HG02970 (cell line): ENCODE measurements around the gene ZNF823.

Experiments
- ATAC-seq: cut with Tn5 transposase; IDR thresholded peaks from one replicate; pipeline ENCODE4 v1.9.1; 2021; ENCODE audit warnings: mild to moderate bottlenecking, moderate library complexity, moderate number of reproducible peaks; ENCODE audit not compliant: unreplicated experiment, low FRiP score

ZNF823 gene

GRCh38 chr19:11737964-11738745 is 591 bp downstream of the ZNF823 start:
- peak; percentile 35 for ATAC-seq

- ATAC-seq: no peak
Observed at GRCh38 chr19:11736696-11737095, 2.0 kb downstream of the ZNF823 start.

- ATAC-seq: no peak
Observed at GRCh38 chr19:11735375-11735774, 3.4 kb downstream of the ZNF823 start.

GRCh38 chr19:11729586-11729985 is 9.2 kb downstream of the ZNF823 start:
- no peak for ATAC-seq

DNA sequence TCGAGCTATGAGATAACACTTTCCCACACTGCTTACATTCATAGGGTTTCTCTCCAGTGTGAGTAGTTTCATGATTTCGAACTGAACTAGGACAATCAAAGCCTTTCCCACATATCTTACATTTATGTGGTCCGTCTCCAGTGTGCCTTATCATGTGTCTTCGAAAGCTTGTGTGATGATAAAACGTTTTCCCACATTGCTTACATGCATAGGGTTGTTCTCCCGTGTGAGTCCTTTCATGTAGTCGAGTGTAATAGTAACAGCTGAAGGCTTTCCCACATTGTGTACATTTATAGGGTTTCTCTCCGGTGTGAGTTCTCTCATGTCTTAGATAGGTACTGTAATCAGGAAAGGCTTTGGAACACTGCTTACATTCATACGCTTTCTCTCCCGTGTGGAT is 16.3 kb downstream of the ZNF823 start:
- no peak for ATAC-seq

- ATAC-seq: no peak
Observed at GRCh38 chr19:11721681-11722080, 17.1 kb downstream of the ZNF823 start.

GRCh38 chr19:11710313-11710712 is 28.4 kb downstream of the ZNF823 start:
- no peak for ATAC-seq

- no peak for ATAC-seq
Observed at GRCh38 chr19:11708457-11708856, 30.3 kb downstream of the ZNF823 start.

DNA sequence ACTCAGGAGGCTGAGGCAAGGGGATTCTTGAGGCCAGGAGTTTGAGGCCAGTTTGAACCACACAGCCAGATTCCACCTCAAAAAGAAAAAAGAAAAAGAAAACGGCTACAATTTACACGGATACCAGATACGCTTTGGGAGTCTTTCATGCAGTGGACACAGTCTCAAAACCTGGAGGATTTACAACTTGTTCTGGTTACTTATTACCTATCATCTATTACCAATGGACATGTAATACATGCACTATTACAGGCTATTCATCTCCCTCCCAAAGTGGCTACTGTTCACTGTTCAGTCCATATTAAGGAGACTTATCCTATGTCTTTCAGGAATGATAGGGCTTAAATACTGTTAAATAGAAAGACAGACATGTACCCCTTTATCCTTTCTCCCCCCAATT is 33.3 kb downstream of the ZNF823 start:
- no peak for ATAC-seq

GRCh38 chr19:11704626-11705025 is 34.1 kb downstream of the ZNF823 start:
- no peak for ATAC-seq

- ATAC-seq: no peak
Observed at GRCh38 chr19:11699931-11700794, 38.6 kb downstream of the ZNF823 start.

- no peak for ATAC-seq
Observed at GRCh38 chr19:11698231-11698630, 40.5 kb downstream of the ZNF823 start.

DNA sequence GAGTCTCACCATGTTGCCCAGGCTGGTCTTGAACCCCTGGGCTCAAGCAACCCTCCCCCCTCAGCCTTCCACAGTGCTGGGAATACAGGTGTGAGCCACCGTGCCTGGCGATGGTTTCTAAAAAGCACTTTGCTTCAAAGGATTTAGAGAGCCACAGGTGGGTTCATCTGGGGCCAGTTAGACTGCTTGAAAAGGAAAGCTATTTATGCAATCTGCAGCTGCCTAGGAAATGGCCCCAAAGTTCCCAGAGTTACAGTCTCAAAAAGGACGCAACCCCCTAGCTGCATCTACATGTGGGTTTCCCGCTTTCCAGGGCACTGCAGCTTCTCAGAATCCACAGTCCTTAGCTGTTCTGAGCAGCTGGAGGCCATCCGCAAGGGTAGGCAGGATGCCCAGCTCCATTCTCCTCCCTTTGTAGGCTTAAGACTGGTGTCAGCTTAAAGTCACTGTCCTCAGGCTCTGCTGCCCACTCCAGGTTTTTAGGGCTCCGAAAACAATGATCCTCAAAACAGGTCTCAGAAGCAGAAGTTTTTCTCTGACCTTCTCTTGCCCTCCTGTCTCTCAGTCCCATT is 41.4 kb downstream of the ZNF823 start:
- no peak for ATAC-seq

DNA sequence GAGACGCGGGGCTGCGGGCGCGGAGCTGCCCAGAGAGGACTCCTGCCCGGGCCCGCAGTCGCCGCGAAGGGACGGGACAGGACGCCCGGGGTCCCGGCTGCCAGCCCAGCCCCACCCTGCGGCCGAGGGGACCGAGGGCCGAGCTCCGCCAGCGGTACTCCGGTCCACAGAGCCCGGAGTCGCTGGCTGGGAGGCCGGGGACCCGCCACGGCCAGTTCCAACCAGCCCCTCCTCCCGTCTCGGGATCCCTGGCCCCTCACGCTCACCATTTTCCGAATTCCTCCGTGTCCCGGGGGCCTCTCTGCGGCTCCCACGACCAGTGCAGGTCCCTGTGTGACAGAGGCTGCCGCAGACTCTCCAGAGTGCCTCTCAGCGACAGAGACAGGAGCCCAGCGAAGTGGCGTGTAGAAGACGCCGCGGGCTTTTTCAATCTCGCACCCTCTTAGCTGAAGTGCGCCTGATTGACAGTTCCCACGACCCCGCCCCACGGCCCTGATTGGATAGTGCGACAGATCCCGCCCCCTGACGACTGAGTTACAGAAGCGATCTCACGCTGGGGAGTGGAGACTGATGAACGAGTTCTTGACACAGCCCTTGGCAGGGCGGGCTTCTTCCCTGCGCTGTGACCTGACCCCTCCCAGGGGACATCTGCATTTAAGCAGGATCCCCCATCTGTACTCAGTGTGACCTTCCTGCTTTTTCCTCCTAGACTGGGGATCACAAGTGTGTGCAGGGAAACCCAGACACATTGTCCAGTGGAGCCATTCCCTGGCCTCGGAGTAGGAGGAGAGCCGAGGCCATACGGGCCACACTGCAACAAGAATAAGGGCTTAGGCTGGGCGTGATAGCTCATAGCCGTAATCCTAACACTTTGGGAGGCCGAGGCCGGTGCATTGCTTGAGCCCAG is 44.0 kb downstream of the ZNF823 start:
- peak; percentile 65 for ATAC-seq

DNA sequence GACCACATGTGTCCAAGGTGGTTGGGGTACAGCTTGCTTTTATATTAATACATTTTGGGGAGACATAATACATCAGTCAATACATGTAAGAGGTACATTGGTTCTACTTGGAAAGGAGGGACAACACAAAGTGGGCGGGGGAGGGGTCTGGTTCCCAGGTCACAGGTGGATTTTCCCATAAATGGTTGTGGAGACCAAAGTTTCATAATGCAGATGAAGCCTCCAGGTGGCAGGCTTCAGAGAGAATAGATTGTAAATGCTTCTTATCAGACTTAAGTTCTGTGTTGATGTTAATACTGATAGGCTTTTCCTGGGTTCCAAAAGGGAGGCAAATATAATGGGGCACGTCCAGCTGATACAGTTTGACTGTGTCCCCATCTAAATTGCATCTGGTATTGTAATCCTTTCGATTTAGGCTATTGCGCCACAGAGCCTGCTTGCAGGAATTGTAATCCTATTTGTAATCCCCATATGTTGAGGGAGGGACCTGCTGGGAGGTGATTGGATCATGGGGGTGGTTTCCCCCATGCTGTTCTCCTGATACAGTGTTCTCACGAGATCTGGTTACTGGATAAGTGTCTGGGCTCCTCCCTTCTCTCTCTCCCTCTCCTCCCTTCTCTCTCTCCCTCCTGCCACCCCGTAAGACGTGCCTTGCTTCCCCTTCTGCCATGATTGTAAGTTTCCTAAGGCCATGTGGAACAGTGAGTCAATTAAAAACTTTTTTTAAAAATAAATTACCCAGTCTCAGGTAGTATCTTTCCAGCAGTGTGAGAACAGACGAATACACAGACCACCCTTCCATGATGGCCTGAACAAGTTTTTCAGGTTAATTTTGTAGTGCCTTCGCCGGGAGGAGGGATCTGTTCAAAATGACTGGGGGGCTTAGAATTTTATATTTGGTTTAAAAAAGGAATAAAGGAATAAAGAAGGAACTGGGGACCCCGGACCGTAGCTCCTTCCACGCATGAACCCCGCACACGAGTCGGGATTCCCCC is 44.9 kb downstream of the ZNF823 start:
- no peak for ATAC-seq

- no peak for ATAC-seq
Observed at GRCh38 chr19:11692127-11692790, 46.5 kb downstream of the ZNF823 start.

DNA sequence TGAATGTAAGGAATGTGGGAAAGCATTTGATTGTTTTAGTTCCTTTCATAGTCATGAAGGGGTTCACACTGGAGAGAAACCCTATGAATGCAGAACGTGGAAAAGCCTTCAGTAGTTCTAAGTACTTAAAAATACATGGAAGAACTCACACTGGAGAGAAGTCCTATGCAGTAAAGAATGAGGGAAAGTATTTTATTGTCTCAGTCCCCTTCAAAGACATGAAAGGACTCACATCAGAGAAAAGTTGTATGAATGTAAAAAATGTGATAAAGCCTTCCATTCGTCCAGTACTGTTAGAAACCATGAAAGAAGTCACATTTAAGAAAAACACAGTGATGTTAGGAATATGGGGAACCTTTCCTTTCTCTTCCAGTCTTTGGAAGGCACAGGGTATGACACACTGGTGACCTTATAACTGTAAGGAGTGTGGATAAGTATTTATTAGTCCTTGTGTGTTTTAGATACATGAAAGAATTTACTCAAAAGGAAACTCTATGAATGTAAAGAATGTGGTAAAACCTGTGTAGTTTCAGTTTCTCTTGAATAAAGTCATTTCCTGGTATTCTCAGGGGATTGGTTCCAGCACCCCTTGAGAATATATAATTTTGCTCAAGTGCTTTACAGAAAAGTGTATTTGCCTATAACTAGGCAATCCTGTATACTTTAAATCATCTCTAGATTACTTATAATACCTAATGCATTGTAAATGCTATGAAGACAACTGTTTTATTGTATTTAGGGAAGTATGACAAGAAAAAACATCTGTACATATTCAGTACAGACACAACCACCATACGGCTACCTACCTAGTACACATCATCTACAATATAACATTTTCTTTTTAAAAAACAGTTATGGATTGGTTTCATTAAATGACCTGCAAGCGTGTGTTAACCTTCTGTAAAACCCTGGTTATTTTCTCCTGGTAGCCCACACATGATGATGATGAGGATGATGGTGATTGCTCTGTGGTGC is 52.8 kb downstream of the ZNF823 start:
- no peak for ATAC-seq
